Activated CD8-positive, alpha-beta T cell treated with anti-CD3 and anti-CD28 coated beads for 36 hours (primary cell): Measurements from ENCODE around the gene PPL. TPM values are rescaled to one million over a fixed set of nuclear protein-coding genes. Genes with fewer than 3 reads are reported as not detected.
"Not testable (repeated sequence)": the region's sequence is repeated elsewhere in the genome, so short reads cannot be mapped to it uniquely, and the experiment has no call there.

Experiments used
- ATAC-seq: fragments of 200-7000 bp; cut with Tn5 transposase; one replicate; pipeline ENCODE4 v1.10.0; 2021; ENCODE audit warnings: mild to moderate bottlenecking, moderate library complexity
- CTCF ChIA-PET: fragments of 350-600 bp; sonication (Branson Sonifier 250); formaldehyde crosslinking; loops from one replicate; lab custom pipeline; 2021; ENCODE audit warnings: antibody characterized with exemption; lab: Charles Lee
- POLR2A ChIA-PET: fragments of 350-600 bp; sonication (Branson Sonifier 250); formaldehyde crosslinking; loops from one replicate; lab custom pipeline; 2021; ENCODE audit warnings: antibody characterized with exemption; lab: Charles Lee
- DNase-seq: peaks from one replicate; pipeline ENCODE4 v3.0.0-alpha.2; 2020
- H3K27ac Mint-ChIP-seq: one replicate; pipeline ENCODE4 v1.8.0; 2021; ENCODE audit warnings: mild to moderate bottlenecking, mixed read lengths
- H3K27me3 Mint-ChIP-seq: one replicate; pipeline ENCODE4 v1.8.0; 2021; ENCODE audit warnings: mixed read lengths
- H3K36me3 Mint-ChIP-seq: one replicate; pipeline ENCODE4 v1.8.0; 2021; ENCODE audit warnings: low read depth, mixed read lengths
- H3K4me1 Mint-ChIP-seq: one replicate; pipeline ENCODE4 v1.8.0; 2021; ENCODE audit warnings: low read depth, mixed read lengths
- H3K4me3 Mint-ChIP-seq: one replicate; pipeline ENCODE4 v1.8.0; 2021; ENCODE audit warnings: mild to moderate bottlenecking, moderate library complexity, mixed read lengths
- H3K9me3 Mint-ChIP-seq: one replicate; pipeline ENCODE4 v1.8.0; 2021; ENCODE audit warnings: mixed read lengths
- CTCF ChIP-seq: fragments of 200-600 bp; IDR thresholded peaks from one replicate; pipeline ENCODE4 v1.8.0; 2022; ENCODE audit warnings: antibody characterized with exemption, mild to moderate bottlenecking
- intact Hi-C: fragments of 100-400 bp; cut with micrococcal nuclease; formaldehyde crosslinking; loops from one replicate; pipeline ENCODE4 v1.10.0; 2022
- total RNA-seq, 2 experiments: library from RNA; stranded (reverse); gene quantifications; one replicate each; pipeline ENCODE4 v1.2.3, GENCODE V29; 2021

PPL gene
- total RNA-seq, 2 experiments from 2014 or later = 0.05 TPM; not detected in 1

- ATAC-seq = no peak
- CTCF ChIA-PET = no interaction called here
- no peaks in the 10 kb centered on the region for H3K36me3 Mint-ChIP-seq
These were observed 3.0 kb downstream of the PPL start for GRCh38 chr16:4933871-4934395.

GRCh38 chr16:4933433-4933832, 3.5 kb downstream of the PPL start:
- H3K4me3 Mint-ChIP-seq = no peak overlapping the region
- no peaks in the 10 kb centered on the region for H3K9me3 Mint-ChIP-seq
- no peak overlapping the region for H3K27ac Mint-ChIP-seq
- ChIA-PET POLR2A (no interaction called here), CTCF (no interaction called here)
- intact Hi-C loops = no loop called here
- H3K36me3 Mint-ChIP-seq = no peaks in the 10 kb centered on the region
- ATAC-seq (no peak), DNase-seq (no peak)
- TF ChIP-seq CTCF = no peak
- H3K27me3 Mint-ChIP-seq = peaks cover 26% of the 10 kb centered on the region
- H3K4me1 Mint-ChIP-seq = peaks cover 4% of the 10 kb centered on the region

More at GRCh38 chr16:4933871-4934395, 3.0 kb downstream of the PPL start:
- Mint-ChIP-seq H3K4me1 (peaks cover 4% of the 10 kb centered on the region), H3K27ac (no peak overlapping the region), H3K4me3 (no peak overlapping the region), H3K9me3 (no peaks in the 10 kb centered on the region), H3K27me3 (peaks cover 29% of the 10 kb centered on the region)
- POLR2A ChIA-PET = interaction anchor here (0.6 kb wide), 1 partner anchor 214 kb away, joined by 6 read pairs; no protein-coding TSS in a partner anchor
- no peak for TF ChIP-seq CTCF
- DNase-seq = no peak
- intact Hi-C loops = no loop called here

GRCh38 chr16:4931381-4931780, 5.6 kb downstream of the PPL start:
- ChIA-PET CTCF (interaction anchor here (1.0 kb wide), 1 partner anchor 529 kb away, joined by 3 read pairs; no protein-coding TSS in a partner anchor), POLR2A (no interaction called here)
- no peak for ATAC-seq
- peaks cover 6% of the 10 kb centered on the region for H3K9me3 Mint-ChIP-seq
- H3K4me3 Mint-ChIP-seq = no peak overlapping the region
- no peak for TF ChIP-seq CTCF
- intact Hi-C loops = no loop called here
- no peaks in the 10 kb centered on the region for H3K36me3 Mint-ChIP-seq
- no peaks in the 10 kb centered on the region for H3K4me1 Mint-ChIP-seq
- H3K27ac Mint-ChIP-seq = no peak overlapping the region
- no peak for DNase-seq
- peaks cover 13% of the 10 kb centered on the region for H3K27me3 Mint-ChIP-seq

GRCh38 chr16:4929619-4930018, 7.3 kb downstream of the PPL start:
- H3K27ac Mint-ChIP-seq, H3K36me3 Mint-ChIP-seq, ATAC-seq, POLR2A ChIA-PET, H3K4me3 Mint-ChIP-seq, H3K9me3 Mint-ChIP-seq, CTCF ChIA-PET, H3K4me1 Mint-ChIP-seq, H3K27me3 Mint-ChIP-seq, intact Hi-C loops, DNase-seq: not testable (repeated sequence)

- DNase-seq = no peak
- peaks cover 6% of the 10 kb centered on the region for H3K9me3 Mint-ChIP-seq
- H3K27ac Mint-ChIP-seq = no peak overlapping the region
- H3K27me3 Mint-ChIP-seq = peaks cover 2% of the 10 kb centered on the region
- POLR2A ChIA-PET = no interaction called here
- intact Hi-C loops = no loop called here
- peaks cover 2% of the 10 kb centered on the region for H3K36me3 Mint-ChIP-seq
- TF ChIP-seq CTCF = no peak
- no peak for ATAC-seq
- H3K4me3 Mint-ChIP-seq = no peak overlapping the region
- H3K4me1 Mint-ChIP-seq = no peaks in the 10 kb centered on the region
- CTCF ChIA-PET = no interaction called here
These were observed 8.7 kb downstream of the PPL start for GRCh38 chr16:4928227-4928626.
